HG02763 (cell line): ENCODE measurements around the gene PLEKHM2.

Source experiments
- ATAC-seq: cut with Tn5 transposase; IDR thresholded peaks from one replicate; pipeline ENCODE4 v1.9.1; 2021; ENCODE audit warnings: mild to moderate bottlenecking, moderate library complexity; ENCODE audit not compliant: unreplicated experiment

The PLEKHM2 gene

GRCh38 chr1:15757016-15757543 is 73.0 kb downstream of the PLEKHM2 start:
- ATAC-seq, result no peak

GRCh38 chr1:15757575-15758342 is 73.6 kb downstream of the PLEKHM2 start:
- no peak for ATAC-seq

DNA sequence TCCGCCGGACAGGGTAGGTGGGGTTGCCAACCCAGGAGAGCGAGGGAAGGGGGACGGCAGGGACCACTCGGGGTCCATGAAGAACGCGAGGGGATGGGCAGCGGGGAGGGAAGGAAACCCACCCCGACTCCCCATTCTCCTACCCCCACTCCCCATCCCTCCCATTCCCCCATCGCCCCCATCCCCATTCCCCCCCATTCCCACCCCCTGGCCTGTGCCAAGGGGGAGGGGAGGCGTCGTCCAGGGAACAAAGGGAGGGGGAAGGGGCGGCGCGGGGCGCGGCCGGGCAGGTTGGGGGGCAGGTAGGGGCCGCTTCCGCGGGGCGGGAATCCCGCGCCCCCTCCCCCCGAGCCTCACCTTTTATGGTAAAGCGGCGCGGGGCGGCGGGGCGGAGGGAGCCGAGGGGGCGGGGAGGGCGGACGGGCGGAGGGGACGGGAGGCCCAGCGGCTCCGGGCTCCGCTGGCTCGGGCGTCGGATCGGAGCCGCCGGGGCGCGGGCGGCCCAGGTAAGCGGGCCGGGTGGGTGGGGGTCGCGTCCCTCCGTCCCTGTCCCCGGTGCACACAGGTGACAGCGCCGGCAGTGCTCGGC is 74.3 kb downstream of the PLEKHM2 start, which contains the start of gene FBLIM1:
TSS of gene FBLIM1 (plus strand) at position 453 of the 589 bp plus-strand sequence. CDS start 6,189 bp downstream, outside the sequence.
- ATAC-seq, result no peak

DNA sequence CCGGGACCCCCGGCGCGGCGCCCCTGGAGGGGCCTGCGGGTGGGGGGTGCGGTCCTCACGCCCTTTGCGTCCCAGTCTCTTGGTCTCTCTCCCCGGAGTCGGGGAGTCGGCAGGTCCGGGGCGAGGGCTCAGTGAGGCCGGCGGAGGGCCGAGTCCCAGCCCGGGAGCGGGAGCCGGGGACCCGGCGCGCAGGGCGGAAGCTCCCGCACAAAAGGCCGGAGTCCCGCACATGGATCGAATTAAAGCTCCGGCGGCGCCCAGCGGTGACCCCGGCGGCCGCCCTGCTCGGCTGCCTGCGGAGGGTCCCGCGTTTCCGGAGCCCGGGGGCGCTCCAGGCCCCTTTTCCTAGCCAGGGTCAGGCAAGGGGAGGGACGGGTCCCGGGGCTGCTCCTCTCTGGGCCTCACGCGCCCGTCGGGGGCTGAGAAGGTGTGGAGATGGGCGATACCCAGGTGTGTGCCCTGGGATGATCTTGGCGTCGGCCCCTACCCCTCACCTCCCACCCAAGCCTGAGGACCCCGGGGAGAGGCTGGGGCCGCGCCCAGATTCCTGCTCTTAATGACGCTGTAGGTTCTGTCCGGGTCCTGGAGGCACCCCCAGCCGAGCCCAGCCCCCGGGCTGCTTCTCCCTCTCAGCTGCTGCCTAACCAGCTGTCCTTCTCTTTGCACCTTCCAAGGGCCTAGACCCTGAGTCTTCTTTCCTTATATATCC is 75.0 kb downstream of the PLEKHM2 start:
- ATAC-seq, result no peak

DNA sequence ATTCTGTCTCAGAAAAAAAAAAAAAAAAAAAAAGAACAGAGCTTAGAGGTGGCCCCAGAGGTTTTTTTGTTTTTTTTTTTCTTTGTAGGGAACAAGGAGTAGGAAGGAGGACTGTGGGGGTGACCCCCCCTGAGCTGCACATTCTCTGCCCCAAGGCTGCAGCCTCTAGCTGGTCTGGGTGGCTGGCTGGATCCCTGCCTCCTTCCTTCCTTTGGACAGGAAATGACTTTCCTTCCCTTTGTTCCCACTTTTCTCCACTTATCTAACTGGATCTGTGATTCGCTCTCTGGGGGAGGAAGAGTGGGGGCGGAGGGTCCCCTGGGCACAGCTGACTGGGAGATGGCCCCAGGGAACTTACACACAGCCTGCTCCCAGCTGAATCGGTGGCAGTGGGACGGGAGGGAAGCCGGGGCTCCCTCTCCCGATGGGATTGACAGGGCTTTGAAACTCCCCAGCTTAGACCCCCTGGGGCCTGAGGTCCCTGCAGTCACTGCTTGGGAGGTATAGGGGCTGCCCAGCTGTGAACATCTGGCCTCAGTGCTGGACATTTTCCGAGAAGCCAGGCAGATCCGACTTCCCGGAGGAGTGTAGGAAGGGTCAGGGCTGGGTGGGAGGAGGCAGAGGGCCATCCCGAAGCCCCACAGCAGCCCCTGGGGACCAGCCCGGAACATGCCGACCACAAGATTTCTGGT is 76.5 kb downstream of the PLEKHM2 start:
- no peak for ATAC-seq

GRCh38 chr1:15761366-15762128 is 77.4 kb downstream of the PLEKHM2 start:
- ATAC-seq, result no peak

DNA sequence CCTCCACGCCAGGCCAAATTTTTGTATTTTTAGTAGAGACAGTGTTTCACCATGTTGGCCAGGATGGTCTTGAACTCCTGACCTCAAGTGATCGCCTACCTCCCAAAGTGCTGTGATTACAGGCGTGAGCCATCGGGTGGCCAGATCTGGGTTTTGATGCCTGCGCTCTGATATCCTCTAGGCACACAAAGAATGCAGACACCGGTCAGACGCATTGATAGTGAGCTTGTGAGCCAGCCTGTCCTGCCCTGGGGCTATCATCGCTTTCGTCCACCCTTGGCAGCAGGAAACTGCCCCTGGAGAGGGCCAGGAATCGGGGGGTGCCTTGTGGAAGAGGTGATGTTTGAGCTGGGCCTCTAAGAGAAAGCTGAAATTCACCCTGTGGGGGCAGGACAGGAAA is 78.4 kb downstream of the PLEKHM2 start:
- ATAC-seq, result no peak

DNA sequence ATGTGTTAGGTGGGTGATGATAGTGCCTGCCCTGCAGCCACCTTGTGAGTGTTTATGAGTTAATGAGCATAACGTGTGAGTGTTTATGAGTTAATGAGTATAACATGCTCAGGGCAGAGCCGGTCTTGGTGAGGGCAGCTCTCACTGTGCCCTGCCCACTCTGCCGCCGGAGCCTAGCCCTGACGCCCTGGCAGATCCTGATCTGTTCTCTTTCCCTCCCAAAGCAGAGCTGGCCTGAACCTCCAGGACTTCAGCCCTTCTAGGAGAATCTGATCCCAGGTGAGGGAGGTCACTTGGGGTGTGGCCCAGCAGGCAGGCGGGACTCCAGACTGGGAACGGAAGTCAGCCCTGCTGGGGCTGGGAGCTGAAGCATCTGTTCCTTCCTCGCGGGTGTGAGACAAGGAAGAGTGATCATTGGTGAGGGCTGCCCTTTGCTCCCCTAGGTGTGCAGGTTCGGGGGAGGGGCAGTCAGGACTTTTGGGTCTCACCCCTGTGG is 80.2 kb downstream of the PLEKHM2 start:
- ATAC-seq, result no peak

- no peak for ATAC-seq
Observed at GRCh38 chr1:15764890-15765289, 80.8 kb downstream of the PLEKHM2 start.

DNA sequence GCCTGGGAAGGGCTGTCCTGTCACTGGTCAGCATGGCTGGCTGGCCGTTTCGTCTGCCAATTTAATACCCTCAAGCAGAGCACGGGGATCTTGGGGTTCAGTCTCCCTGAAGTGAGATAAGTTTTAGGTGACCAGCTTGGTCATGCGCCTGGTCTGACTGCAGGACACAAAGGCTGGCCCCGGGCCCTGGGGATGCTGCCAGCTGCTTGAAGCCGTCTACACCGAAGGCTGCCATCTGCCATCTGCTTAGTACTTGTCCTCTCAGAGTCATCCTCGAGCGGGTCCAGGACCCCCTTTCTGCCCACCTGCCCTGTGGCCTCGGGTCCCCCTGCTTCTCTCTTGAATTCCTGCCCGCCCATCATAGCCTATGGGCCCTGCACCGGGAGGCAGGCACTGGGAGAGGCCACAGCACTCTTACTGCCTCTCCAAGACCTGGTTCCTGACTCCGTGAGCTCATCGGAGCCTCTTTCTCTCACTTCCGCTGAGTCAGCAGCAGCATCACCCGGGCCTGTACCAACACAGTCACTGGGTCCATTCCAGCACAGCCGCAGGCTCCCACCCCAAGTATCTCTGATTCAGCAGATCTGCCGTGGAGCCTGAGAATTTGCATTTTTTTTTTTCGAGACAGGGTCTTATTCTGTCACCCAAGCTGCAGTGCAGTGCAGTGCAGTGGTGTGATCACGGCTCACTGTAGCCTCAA is 81.5 kb downstream of the PLEKHM2 start:
- no peak for ATAC-seq

DNA sequence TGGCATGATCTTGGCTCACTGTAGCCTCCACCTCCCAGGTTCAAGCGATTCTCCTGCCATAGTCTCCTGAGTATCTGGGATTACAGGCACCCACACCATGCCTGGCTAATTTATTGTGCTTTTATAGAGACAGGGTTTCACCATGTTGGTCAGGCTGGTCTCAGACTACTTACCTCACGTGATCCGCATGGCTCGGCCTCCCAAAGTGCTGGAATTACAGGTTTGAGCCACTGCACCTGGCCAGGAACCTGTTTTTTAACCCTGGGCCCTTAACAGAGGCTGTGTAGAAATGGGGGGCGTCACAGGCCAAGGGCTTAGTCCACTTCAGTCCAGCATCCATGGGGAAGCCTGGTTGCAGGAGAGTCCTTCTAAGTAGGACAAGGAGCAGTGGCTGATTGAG is 83.8 kb downstream of the PLEKHM2 start:
- no peak for ATAC-seq

DNA sequence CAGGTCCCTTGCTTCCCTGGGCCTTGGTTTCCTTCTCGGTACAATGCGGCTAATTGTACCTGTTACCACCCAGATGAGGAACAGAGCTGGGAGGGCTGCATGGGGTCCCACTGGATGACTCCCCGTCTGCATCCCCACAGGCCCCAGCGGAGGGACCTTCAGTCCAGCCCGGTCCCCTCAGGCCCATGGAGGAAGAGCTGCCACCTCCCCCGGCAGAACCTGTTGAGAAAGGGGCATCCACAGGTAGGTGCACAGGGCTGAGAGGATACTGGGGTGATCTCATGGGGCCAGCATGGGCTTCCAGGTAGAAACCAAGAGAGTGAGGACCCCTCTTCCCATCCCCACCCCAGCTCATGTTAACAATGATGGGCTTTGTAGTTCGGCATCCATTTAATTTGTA is 84.3 kb downstream of the PLEKHM2 start:
- no peak for ATAC-seq

GRCh38 chr1:15770313-15770962 is 86.3 kb downstream of the PLEKHM2 start:
- no peak for ATAC-seq

DNA sequence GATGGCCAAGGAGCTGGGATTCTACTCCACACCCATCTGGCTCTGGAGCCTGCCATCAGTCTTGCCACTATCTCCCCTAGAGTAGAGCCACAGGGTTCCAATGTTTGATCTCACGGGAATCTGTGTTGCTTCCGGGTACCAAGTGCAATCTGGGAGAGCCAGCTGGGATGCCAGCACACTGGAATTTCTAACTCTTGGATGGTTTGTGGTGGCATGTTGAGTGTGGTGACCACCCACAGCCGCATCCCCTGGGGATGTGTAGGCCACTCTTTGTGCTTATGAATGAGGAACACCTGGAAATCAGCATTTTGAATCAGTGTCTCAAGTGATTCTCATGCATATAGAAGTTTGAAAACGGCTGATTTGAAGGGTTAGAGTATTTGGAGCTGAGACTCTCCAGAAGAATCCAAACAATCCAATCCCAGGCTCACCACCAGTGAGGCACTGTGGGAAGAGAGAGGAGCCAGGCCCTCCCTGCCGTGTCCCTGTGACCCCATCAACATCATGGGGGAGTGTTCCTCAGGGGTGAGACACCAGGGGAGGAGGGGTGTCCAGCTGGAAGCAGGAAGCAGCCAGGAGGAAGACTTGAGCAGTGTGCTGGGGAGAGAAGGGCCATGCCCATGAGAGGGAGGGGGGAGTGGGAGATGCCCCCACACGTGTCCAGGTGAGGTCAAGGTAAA is 87.9 kb downstream of the PLEKHM2 start:
- no peak for ATAC-seq

- no peak for ATAC-seq
Observed at GRCh38 chr1:15775706-15776105, 91.6 kb downstream of the PLEKHM2 start.

GRCh38 chr1:15777909-15778707 is 94.0 kb downstream of the PLEKHM2 start:
- ATAC-seq, result no peak
